ENCODE measurements around the gene ANKRD40.
A peak's percentile ranks its signal among the peaks of the same experiment; 100 is the strongest.
"Not testable (repeated sequence)": the region's sequence is repeated elsewhere in the genome, so short reads cannot be mapped to it uniquely, and the experiment has no call there.

ANKRD40 gene, protein sequence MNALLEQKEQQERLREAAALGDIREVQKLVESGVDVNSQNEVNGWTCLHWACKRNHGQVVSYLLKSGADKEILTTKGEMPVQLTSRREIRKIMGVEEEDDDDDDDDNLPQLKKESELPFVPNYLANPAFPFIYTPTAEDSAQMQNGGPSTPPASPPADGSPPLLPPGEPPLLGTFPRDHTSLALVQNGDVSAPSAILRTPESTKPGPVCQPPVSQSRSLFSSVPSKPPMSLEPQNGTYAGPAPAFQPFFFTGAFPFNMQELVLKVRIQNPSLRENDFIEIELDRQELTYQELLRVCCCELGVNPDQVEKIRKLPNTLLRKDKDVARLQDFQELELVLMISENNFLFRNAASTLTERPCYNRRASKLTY

DNA sequence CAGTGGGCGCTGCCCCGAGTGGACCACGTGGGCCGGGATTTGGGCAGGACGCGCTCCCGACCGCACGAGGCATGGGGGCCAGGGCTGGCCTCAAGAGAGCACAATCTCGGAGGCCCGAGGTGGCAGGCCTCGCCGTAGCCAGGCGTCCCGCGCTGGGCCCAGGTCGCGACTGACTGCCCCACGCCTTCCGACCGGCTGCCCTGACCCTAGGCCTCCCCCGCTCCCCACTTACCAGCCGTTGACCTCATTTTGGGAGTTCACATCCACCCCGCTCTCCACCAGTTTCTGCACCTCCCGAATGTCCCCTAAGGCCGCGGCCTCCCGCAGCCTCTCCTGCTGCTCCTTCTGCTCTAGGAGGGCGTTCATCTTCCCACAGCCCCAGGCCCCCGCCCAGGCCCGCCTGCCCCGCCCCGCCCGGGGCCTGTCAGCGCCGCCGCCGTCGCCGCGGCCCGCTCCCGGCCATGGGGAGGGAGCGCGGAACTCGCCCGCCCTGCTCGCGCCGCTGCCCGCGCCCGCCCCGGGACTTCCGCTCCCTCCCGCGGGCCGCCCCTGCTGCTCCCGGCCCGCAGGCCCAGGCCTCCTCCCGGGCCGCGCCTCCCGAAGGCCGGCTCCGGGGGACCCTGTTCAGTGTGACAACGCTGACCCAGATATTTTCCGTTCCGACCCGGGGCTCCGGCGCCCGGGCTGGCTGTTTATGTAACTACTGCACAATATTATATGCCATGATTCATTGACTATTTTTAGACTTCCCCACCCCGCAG is at the start of gene ANKRD40:
TSS of gene ANKRD40 (minus strand) at position 626 of the 761 bp plus-strand sequence. CDS start at position 366, 260 bp downstream.
- peak; percentile 97 to 98 for DNase-seq

GRCh38 chr17:50754521-50754920 is 46.8 kb upstream of the ANKRD40 start:
- no peak for DNase-seq

DNA sequence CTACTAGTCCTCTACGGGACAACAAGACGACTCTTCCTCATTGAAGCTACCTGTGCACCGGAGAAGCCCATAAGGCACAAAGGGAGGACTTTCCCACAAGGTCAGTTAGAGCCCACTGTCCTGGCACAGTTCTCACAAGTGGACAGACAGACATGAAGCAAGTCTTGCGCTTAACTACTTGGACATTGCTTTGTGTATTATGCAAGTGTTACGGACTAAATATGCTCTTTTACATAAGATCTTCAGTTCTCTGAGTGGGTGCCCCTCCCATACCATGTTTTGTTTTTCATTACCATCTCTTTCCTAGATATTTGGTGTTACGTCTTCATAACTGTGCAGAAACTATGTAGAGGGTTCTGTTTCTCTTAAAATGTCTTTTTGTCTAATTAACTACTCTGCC is 41.5 kb upstream of the ANKRD40 start:
- DNase-seq: no peak

DNA sequence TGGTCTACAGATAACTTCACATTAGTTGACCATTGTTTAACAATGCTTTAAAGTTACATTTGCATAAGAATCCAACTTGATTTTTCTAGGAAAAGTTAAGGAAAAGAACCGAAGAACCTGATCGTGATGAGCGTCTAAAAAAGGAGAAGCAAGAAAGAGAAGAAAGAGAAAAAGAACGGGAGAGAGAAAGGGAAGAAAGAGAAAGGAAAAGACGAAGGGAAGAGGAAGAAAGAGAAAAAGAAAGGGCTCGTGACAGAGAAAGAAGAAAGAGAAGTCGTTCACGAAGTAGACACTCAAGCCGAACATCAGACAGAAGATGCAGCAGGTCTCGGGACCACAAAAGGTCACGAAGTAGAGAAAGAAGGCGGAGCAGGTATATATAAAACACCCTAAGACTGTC is 37.9 kb upstream of the ANKRD40 start:
- DNase-seq: no peak

- DNase-seq: no peak
These were observed 31.4 kb upstream of the ANKRD40 start for GRCh38 chr17:50739098-50739497.

DNA sequence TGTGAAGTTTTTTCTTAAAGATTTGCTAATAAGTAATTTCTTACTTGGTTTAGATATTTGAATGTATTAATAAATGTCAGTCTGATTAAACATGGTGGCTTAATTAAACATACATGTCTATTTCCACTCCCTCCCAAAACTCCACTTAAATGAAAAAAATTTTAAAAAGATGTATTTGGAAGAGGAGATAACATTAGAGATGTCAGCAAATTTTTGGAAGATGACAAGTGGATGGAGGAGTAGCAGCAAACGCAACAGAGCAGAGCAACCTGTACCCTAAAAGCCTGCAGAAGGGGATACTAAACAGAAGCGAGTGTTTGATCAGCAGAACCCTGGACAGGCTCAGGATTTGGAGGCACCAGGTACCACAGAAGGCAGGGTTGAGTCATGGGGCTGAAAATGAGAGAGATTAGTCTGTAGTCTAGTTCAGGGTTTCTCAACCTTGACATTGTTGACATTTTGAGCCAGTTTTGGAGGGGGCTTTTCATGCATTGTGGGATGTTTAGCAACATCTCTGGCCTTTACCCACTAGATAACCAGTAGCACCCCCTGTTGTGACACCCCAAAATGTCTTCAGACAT is 29.5 kb upstream of the ANKRD40 start:
- DNase-seq: no peak

- no peak for DNase-seq
These were observed 27.6 kb upstream of the ANKRD40 start for GRCh38 chr17:50735287-50735686.

- no peak for DNase-seq
These were observed 24.1 kb upstream of the ANKRD40 start for GRCh38 chr17:50731575-50732460.

DNA sequence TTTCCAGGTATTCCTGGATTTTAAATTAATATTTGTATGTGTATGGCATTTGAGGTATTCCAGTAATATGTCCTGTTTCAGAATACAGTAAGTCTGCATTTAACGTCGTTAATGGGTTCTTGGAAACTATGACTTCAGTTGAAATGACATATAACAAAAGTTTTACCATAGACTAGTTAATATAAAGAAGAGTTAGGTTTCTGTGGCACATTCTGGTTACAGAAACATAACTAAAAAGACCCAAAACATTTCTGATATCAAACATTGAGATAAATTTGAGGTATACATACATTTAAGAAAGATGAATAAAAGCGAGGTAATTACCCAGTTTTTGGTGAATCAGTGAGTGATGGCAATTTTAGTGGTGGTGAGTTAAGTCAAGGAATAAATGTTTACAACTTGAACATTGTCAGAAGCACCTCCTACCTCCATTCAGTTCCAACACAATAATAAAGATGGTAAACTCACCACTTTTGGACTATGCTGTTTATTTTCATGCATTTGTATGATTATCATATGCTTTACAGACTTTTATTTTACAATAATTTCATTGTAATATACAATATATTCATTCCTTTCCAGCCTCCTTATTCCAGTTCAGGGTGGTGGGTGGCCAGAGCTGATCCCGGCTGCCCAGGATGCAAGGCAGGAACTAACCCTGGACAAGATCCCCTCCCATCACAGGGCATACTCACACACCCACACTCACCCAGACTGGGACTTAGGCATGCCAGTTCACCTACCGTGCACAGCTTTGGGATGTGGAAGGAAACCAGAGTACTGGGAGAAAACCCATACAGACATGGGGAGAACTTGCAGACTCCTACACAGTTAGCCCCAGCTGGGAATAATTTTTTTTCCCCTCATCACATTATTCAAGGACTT is 21.4 kb upstream of the ANKRD40 start:
- no peak for DNase-seq

GRCh38 chr17:50728112-50728429 is 20.4 kb upstream of the ANKRD40 start:
- no peak for DNase-seq

- no peak for DNase-seq
These were observed 18.3 kb upstream of the ANKRD40 start for GRCh38 chr17:50725769-50726655.

DNA sequence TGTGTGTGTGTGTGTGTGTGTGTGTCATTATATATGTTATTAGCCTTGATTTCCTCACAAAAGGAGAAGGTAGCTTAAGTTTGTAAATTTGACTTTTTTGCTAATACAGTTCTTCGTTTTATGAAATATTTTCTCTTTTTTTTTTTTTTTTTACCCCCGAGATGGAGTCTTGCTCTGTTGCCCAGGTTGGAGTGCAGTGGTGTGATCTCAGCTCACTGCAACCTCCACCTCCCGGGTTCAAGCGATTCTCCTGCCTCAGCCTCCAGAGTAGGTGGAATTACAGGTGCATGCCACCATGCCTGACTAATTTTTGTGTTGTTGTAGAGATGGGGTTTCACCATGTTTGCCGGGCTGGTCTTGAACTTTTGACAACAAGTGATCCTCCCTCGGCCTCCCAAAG is 16.9 kb upstream of the ANKRD40 start:
- DNase-seq: not testable (repeated sequence)

- DNase-seq: no peak
These were observed 15.0 kb upstream of the ANKRD40 start for GRCh38 chr17:50722746-50723145.

DNA sequence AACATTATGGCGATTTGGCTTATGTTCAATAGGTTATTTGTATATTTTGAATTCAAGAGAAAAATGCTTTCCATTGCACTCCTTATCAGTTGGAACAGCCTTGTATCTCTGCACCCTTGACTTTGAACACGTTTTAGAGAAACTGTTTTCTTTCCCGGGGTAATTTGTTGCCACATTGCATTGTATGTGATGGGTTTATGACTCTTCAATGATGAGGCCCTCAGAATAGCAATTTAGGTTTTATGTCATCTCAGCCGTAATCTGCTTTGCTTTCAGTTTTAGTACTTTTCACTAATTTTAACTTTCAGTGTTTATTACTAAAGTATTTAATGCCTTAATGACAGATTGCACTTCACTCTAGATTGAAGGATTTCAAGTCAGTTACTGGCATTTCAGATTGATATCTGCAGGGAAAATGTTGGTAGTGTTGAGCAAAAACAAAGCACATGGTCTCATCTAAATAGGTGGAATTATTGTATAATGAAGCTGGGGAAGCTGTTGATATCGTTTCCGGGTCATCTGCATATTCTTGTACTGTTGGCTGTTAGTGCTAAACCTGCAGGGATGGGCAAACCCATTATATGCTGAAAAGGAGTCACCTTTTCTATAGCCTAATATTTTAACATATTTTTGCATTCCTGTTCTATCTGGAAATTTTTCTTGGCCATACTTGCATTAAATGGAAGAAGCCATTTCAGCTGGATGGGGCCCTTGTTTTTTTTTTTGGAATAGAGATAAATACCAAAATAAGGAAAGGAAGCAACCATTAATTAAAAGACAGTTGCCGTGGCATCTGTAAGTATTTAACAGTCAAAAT is 13.7 kb upstream of the ANKRD40 start:
- DNase-seq: peak; percentile 22 to 55

DNA sequence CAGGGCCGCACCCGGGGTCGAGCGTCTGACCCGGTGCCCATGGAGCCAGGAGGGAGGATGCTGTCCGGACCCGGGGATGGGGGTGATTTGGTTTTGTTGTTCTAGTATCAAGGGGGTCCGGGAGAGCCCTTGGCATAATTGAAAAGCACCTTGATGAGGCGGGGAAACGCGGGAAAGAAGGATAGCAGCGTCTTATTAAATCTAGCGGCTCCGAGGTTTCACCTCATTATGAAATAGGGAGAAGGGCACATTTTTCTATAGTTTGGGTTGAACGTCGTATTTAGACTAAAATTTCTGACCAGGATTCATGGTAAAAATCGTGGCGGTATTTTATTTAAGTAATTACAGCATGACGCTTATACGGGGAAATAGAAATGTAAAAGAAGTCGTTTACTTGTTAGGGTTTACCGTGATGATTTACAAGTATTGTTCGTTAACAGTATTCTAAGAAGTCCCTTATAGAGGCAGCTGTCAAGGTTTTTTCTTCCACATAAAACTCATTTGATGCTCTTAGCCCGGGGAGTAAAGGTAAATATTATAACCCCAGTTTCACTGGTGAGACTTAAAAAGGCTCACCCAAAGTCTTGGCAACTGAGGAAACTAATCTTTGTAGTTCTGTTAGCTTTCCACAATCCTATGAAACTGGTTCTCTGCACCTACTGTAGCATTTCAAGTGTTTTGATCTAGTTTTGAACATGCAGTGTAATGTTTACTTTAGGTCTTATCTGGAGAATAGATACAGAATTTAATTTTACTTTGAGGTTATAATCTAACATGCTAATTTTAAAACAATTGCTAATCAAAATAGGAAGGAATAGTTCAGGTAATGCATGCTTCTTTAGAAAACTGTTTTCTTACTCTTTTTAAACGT is 12.4 kb upstream of the ANKRD40 start:
- DNase-seq: peak in 1 of 2 experiments; percentile 60

- peak; percentile 94 to 97 for DNase-seq
These were observed 11.6 kb upstream of the ANKRD40 start, which contains the start of gene LUC7L3 for GRCh38 chr17:50719144-50719923. LUC7L3 (plus strand) TSS chr17:50719603; CDS start chr17:50719733, 130 bp downstream.

DNA sequence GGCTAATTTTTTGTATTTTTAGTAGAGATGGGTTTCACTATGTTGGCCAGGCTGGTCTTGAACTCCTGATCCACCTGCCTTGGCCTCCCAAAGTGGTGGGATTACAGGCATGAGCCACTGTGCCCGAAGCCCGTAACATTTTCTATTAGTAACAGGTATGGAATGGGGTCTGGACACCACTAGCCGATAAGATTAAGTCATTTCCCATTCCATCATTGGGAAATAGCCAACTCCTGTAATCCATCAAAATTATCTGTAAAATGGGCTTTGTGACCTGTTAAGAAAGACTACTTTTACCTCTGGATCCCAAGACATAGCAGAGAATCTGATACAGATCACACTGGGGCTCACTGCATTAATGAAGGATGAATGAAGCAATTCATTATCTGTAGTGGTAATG is 7.8 kb upstream of the ANKRD40 start:
- DNase-seq: no peak

GRCh38 chr17:50712641-50713040 is 4.9 kb upstream of the ANKRD40 start:
- no peak for DNase-seq

Data from Kasumi-1 (cell line).